SKM-1 treated with dmso at 0.1 percent for 144 hours (cell line): ENCODE measurements around the gene HNRNPH2.

Source experiments
- DNase-seq: peaks from one replicate; lab custom pipeline; 2025; ENCODE audit not compliant: unreplicated experiment; lab: John Stamatoyannopoulos, UW

HNRNPH2 gene

GRCh38 chrX:101394372-101394771, 13.7 kb upstream of the HNRNPH2 start:
- no peak for DNase-seq

- peak; percentile 51 for DNase-seq
These were observed 12.2 kb upstream of the HNRNPH2 start for GRCh38 chrX:101395789-101396188.

- DNase-seq = no peak
These were observed 10.2 kb upstream of the HNRNPH2 start for GRCh38 chrX:101397779-101398178.

- DNase-seq = no peak
These were observed 9.3 kb upstream of the HNRNPH2 start for GRCh38 chrX:101398694-101399093.

- no peak for DNase-seq
These were observed 8.2 kb upstream of the HNRNPH2 start for GRCh38 chrX:101399825-101400224.

GRCh38 chrX:101407167-101407747, 765 bp upstream of the HNRNPH2 start:
- peak; percentile 3 for DNase-seq

- no peak for DNase-seq
These were observed 465 bp downstream of the HNRNPH2 start for GRCh38 chrX:101408532-101408841.

GRCh38 chrX:101409043-101409442, 1.0 kb downstream of the HNRNPH2 start:
- no peak for DNase-seq

GRCh38 chrX:101410461-101410860, 2.4 kb downstream of the HNRNPH2 start:
- DNase-seq = no peak

- no peak for DNase-seq
These were observed 4.0 kb downstream of the HNRNPH2 start for GRCh38 chrX:101411984-101412383.

GRCh38 chrX:101415180-101416145, 7.4 kb downstream of the HNRNPH2 start:
- DNase-seq = peak; percentile 22

GRCh38 chrX:101416691-101417090, 8.7 kb downstream of the HNRNPH2 start:
- DNase-seq = no peak

GRCh38 chrX:101417190-101417589, 9.2 kb downstream of the HNRNPH2 start:
- no peak for DNase-seq

GRCh38 chrX:101417981-101418841, 10.2 kb downstream of the HNRNPH2 start:
- DNase-seq = no peak

- DNase-seq = no peak
These were observed 11.5 kb downstream of the HNRNPH2 start for GRCh38 chrX:101419489-101419888.

GRCh38 chrX:101427954-101428353, 19.9 kb downstream of the HNRNPH2 start:
- no peak for DNase-seq

- DNase-seq = no peak
These were observed 21.9 kb downstream of the HNRNPH2 start for GRCh38 chrX:101429934-101430333.

GRCh38 chrX:101430457-101431078, 22.5 kb downstream of the HNRNPH2 start:
- no peak for DNase-seq

GRCh38 chrX:101442085-101442484, 34.1 kb downstream of the HNRNPH2 start:
- DNase-seq = no peak

GRCh38 chrX:101449279-101449678, 41.3 kb downstream of the HNRNPH2 start:
- no peak for DNase-seq

GRCh38 chrX:101450085-101450484, 42.1 kb downstream of the HNRNPH2 start:
- DNase-seq = no peak
